SIG-M5 treated with dmso at 0.1 percent for 504 hours (cell line): Measurements from ENCODE around the gene CCDC117.
"Not testable (repeated sequence)": the region's sequence is repeated elsewhere in the genome, so short reads cannot be mapped to it uniquely, and the experiment has no call there.

Experiments
- DNase-seq: peaks from one replicate; lab custom pipeline; 2025; ENCODE audit not compliant: unreplicated experiment; lab: John Stamatoyannopoulos, UW

The CCDC117 gene

GRCh38 chr22:28824455-28824854 is 52.0 kb downstream of the CCDC117 start:
- DNase-seq = not testable (repeated sequence)

GRCh38 chr22:28826430-28826829 is 53.9 kb downstream of the CCDC117 start:
- not testable (repeated sequence) for DNase-seq

GRCh38 chr22:28826921-28827320 is 54.4 kb downstream of the CCDC117 start:
- DNase-seq = no peak

GRCh38 chr22:28829358-28830181 is 57.1 kb downstream of the CCDC117 start:
- peak; percentile 51 for DNase-seq

- DNase-seq = no peak
Measured at GRCh38 chr22:28830441-28830840, 57.9 kb downstream of the CCDC117 start.

GRCh38 chr22:28831140-28832072 is 58.9 kb downstream of the CCDC117 start:
- DNase-seq = no peak

GRCh38 chr22:28832731-28833130 is 60.2 kb downstream of the CCDC117 start:
- no peak for DNase-seq

GRCh38 chr22:28833276-28833923 is 60.9 kb downstream of the CCDC117 start:
- DNase-seq = no peak

GRCh38 chr22:28835630-28836189 is 63.2 kb downstream of the CCDC117 start:
- no peak for DNase-seq

- no peak for DNase-seq
Measured at GRCh38 chr22:28837640-28838039, 65.1 kb downstream of the CCDC117 start.
